Retinal pigment epithelial cell (primary cell): ENCODE measurements around the gene CFAP46.
"Not testable (repeated sequence)": the region's sequence is repeated elsewhere in the genome, so short reads cannot be mapped to it uniquely, and the experiment has no call there.

ENCODE experiments used
- DNase-seq: peaks from one replicate; pipeline ENCODE4 v3.0.0-alpha.2; 2010; ENCODE audit warnings: low read depth
- H3K4me3 ChIP-seq: 2 replicates; pipeline ENCODE4 v1.5.1; 2011; ENCODE audit warnings: mild to moderate bottlenecking, low read length, control low read depth, moderate library complexity
- CTCF ChIP-seq: conservative IDR thresholded peaks from 2 replicates; pipeline ENCODE4 v1.5.1; 2011; ENCODE audit warnings: low read depth, low read length, control low read depth, inconsistent platforms

The CFAP46 gene

GRCh38 chr10:132937861-132938260, 4.5 kb downstream of the CFAP46 start:
- TF ChIP-seq CTCF, result no peak
- no peak for DNase-seq
- H3K4me3 ChIP-seq, result no peak overlapping the region

- no peak overlapping the region for H3K4me3 ChIP-seq
- no peak for DNase-seq
- no peak for TF ChIP-seq CTCF
These were observed 7.4 kb downstream of the CFAP46 start for GRCh38 chr10:132934953-132935352.

GRCh38 chr10:132933308-132934042, 8.9 kb downstream of the CFAP46 start:
- no peak overlapping the region for H3K4me3 ChIP-seq
- TF ChIP-seq CTCF, result no peak
- no peak for DNase-seq

- TF ChIP-seq CTCF, result no peak
- no peak for DNase-seq
- no peak overlapping the region for H3K4me3 ChIP-seq
These were observed 9.7 kb downstream of the CFAP46 start for GRCh38 chr10:132932461-132933307.

GRCh38 chr10:132931258-132932250, 10.8 kb downstream of the CFAP46 start:
- DNase-seq, H3K4me3 ChIP-seq: not testable (repeated sequence)

DNA sequence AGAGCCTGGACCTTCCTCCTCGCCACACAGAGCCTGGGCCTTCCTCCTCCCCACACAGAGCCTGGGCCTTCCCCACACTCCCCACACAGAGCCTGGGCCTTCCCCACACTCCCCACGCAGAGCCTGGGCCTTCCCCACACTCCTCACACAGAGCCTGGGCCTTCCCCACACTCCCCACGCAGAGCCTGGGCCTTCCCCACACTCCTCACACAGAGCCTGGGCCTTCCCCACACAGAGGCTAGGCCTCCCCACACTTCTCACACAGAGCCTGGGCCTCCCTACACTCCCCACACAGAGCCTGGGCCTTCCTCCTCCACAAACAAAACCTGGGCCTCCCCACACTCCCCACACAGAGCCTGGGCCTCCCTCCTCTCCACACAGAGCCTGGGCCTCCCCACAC, 11.7 kb downstream of the CFAP46 start:
- not testable (repeated sequence) for DNase-seq, H3K4me3 ChIP-seq

GRCh38 chr10:132929953-132930548, 12.3 kb downstream of the CFAP46 start:
- TF ChIP-seq CTCF, result no peak
- H3K4me3 ChIP-seq, result no peak overlapping the region
- no peak for DNase-seq
